ENCODE measurements around the gene DIPK1C. TPM values are rescaled to one million over a fixed set of nuclear protein-coding genes. Genes with fewer than 3 reads are reported as not detected.

The DIPK1C gene
- total RNA-seq, 1 experiment from 2014 or later, result not detected

GRCh38 chr18:74468547-74469061, 11.5 kb upstream of the DIPK1C start:
- TF ChIP-seq CTCF (IDR thresholded peaks at IDR 0.05), result no peak
- no peak for TF ChIP-seq EMX1 (CRISPR knock-in tag; IDR thresholded peaks at IDR 0.05)
- no peak for TF ChIP-seq HMGA2 (CRISPR knock-in tag; IDR thresholded peaks at IDR 0.05)
- TF ChIP-seq JAZF1 (CRISPR knock-in tag; IDR thresholded peaks at IDR 0.05), result no peak
- TF ChIP-seq GRHL2 (CRISPR knock-in tag; IDR thresholded peaks at IDR 0.05; ENCODE audit: insufficient replicate concordance, severe bottlenecking), result no peak
- TF ChIP-seq ZNF416 (CRISPR knock-in tag; IDR thresholded peaks at IDR 0.05), result no peak
- TF ChIP-seq, protein P1, sequence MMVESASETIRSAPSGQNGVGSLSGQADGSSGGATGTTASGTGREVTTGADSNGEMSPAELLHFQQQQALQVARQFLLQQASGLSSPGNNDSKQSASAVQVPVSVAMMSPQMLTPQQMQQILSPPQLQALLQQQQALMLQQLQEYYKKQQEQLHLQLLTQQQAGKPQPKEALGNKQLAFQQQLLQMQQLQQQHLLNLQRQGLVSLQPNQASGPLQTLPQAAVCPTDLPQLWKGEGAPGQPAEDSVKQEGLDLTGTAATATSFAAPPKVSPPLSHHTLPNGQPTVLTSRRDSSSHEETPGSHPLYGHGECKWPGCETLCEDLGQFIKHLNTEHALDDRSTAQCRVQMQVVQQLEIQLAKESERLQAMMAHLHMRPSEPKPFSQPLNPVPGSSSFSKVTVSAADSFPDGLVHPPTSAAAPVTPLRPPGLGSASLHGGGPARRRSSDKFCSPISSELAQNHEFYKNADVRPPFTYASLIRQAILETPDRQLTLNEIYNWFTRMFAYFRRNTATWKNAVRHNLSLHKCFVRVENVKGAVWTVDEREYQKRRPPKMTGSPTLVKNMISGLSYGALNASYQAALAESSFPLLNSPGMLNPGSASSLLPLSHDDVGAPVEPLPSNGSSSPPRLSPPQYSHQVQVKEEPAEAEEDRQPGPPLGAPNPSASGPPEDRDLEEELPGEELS (CRISPR knock-in tag; IDR thresholded peaks at IDR 0.05), result no peak
- no peak for TF ChIP-seq ETV6 (CRISPR knock-in tag; IDR thresholded peaks at IDR 0.05)
- TF ChIP-seq, protein P2, sequence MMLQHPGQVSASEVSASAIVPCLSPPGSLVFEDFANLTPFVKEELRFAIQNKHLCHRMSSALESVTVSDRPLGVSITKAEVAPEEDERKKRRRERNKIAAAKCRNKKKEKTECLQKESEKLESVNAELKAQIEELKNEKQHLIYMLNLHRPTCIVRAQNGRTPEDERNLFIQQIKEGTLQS (CRISPR knock-in tag; conservative IDR thresholded peaks at IDR 0.05), result no peak
- TF ChIP-seq SP1 (CRISPR knock-in tag; conservative IDR thresholded peaks at IDR 0.05), result no peak
- Mint-ChIP-seq H3K4me3 (no peak overlapping the region), H3K27me3 (ENCODE audit: low read depth) (no peaks in the 10 kb centered on the region; the same call in 1 of the 2 replicates), H3K9me3 (peaks cover 13% of the 10 kb centered on the region), H3K36me3 (peaks cover 5% of the 10 kb centered on the region; the same call in 1 of the 2 replicates), H3K4me1 (peaks cover 8% of the 10 kb centered on the region), H3K27ac (no peak overlapping the region)
- CTCF ChIA-PET, result no interaction called here
- DNase-seq (ENCODE audit: low spot score) (no peak), ATAC-seq (0 out of 2 replicates have a peak, but pooled peaks have one; percentile 18)
- POLR2A ChIA-PET, result no interaction called here

GRCh38 chr18:74465775-74466174, 8.7 kb upstream of the DIPK1C start:
- ATAC-seq (no peak), DNase-seq (ENCODE audit: low spot score) (no peak)
- POLR2A ChIA-PET, result interaction anchor here (0.6 kb wide), 1 partner anchor 261 kb away, joined by 3 read pairs; no protein-coding TSS in a partner anchor
- Mint-ChIP-seq H3K4me3 (no peak overlapping the region), H3K9me3 (peaks cover 23% of the 10 kb centered on the region), H3K4me1 (peaks cover 8% of the 10 kb centered on the region), H3K36me3 (peaks cover 5% of the 10 kb centered on the region; the same call in 1 of the 2 replicates), H3K27ac (no peak overlapping the region), H3K27me3 (ENCODE audit: low read depth) (no peaks in the 10 kb centered on the region; the same call in 1 of the 2 replicates)
- no peak for TF ChIP-seq SMAD3 (CRISPR knock-in tag; IDR thresholded peaks at IDR 0.05; ENCODE audit: borderline replicate concordance)
- no peak for TF ChIP-seq NFYB (CRISPR knock-in tag; conservative IDR thresholded peaks at IDR 0.05; ENCODE audit: low read depth)
- no peak for TF ChIP-seq MYBL2 (CRISPR knock-in tag; IDR thresholded peaks at IDR 0.05)
- TF ChIP-seq, protein P3, sequence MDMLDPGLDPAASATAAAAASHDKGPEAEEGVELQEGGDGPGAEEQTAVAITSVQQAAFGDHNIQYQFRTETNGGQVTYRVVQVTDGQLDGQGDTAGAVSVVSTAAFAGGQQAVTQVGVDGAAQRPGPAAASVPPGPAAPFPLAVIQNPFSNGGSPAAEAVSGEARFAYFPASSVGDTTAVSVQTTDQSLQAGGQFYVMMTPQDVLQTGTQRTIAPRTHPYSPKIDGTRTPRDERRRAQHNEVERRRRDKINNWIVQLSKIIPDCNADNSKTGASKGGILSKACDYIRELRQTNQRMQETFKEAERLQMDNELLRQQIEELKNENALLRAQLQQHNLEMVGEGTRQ (CRISPR knock-in tag; IDR thresholded peaks at IDR 0.05), result no peak
- no peak for TF ChIP-seq CBFB (CRISPR knock-in tag; IDR thresholded peaks at IDR 0.05; ENCODE audit: low read depth)
- TF ChIP-seq, protein P4, sequence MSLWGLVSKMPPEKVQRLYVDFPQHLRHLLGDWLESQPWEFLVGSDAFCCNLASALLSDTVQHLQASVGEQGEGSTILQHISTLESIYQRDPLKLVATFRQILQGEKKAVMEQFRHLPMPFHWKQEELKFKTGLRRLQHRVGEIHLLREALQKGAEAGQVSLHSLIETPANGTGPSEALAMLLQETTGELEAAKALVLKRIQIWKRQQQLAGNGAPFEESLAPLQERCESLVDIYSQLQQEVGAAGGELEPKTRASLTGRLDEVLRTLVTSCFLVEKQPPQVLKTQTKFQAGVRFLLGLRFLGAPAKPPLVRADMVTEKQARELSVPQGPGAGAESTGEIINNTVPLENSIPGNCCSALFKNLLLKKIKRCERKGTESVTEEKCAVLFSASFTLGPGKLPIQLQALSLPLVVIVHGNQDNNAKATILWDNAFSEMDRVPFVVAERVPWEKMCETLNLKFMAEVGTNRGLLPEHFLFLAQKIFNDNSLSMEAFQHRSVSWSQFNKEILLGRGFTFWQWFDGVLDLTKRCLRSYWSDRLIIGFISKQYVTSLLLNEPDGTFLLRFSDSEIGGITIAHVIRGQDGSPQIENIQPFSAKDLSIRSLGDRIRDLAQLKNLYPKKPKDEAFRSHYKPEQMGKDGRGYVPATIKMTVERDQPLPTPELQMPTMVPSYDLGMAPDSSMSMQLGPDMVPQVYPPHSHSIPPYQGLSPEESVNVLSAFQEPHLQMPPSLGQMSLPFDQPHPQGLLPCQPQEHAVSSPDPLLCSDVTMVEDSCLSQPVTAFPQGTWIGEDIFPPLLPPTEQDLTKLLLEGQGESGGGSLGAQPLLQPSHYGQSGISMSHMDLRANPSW (CRISPR knock-in tag; conservative IDR thresholded peaks at IDR 0.05; ENCODE audit: low read depth), result no peak
- TF ChIP-seq USF1 (CRISPR knock-in tag; IDR thresholded peaks at IDR 0.05), result no peak
- TF ChIP-seq TP53 (CRISPR knock-in tag; IDR thresholded peaks at IDR 0.05), result no peak
- TF ChIP-seq JUN (CRISPR knock-in tag; IDR thresholded peaks at IDR 0.05), result no peak
- TF ChIP-seq TCF7 (CRISPR knock-in tag; IDR thresholded peaks at IDR 0.05; ENCODE audit: low read depth), result no peak
- TF ChIP-seq, protein P5, sequence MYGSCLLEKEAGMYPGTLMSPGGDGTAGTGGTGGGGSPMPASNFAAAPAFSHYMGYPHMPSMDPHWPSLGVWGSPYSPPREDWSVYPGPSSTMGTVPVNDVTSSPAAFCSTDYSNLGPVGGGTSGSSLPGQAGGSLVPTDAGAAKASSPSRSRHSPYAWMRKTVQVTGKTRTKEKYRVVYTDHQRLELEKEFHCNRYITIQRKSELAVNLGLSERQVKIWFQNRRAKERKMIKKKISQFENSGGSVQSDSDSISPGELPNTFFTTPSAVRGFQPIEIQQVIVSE (CRISPR knock-in tag; IDR thresholded peaks at IDR 0.05; ENCODE audit: borderline replicate concordance), result no peak
- TF ChIP-seq, protein P1 (CRISPR knock-in tag; IDR thresholded peaks at IDR 0.05), result no peak
- TF ChIP-seq ETV6 (CRISPR knock-in tag; IDR thresholded peaks at IDR 0.05), result no peak
- TF ChIP-seq ZNF138 (CRISPR knock-in tag; conservative IDR thresholded peaks at IDR 0.05), result no peak
- TF ChIP-seq ZBTB43 (CRISPR knock-in tag; IDR thresholded peaks at IDR 0.05), result no peak
- CTCF ChIA-PET, result no interaction called here
